ENCODE results near the gene PBOV1. TPM values are rescaled to one million over a fixed set of nuclear protein-coding genes. Genes with fewer than 3 reads are reported as not detected.

Gene PBOV1
- polyA plus RNA-seq, 6 donors from 2014 or later, result not detected

DNA sequence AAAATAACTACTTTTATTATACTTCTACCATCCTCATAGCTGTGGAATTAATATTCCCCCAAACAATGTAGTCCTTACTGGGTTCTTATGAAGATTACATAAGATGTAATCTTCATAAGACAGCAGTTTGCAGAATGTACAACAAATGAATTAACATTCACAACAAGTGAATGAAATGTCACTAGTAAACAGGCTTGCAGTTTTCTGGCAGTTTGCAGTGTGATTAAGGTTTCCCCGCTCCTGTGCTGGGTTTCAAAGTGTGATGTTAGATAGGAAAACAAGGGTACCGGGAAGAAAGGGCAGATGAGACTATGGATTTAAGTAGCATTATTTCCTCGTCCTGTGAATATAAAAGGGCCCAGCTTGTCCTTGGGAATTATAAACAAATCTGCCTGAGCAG is 34.1 kb downstream of the PBOV1 start:
- no peak for ATAC-seq (ENCODE audit: low read depth in 2 of 2)
- peaks cover 33 to 52% (median 42%) of the 10 kb centered on the region in 3 donors for H3K27me3 Mint-ChIP-seq

DNA sequence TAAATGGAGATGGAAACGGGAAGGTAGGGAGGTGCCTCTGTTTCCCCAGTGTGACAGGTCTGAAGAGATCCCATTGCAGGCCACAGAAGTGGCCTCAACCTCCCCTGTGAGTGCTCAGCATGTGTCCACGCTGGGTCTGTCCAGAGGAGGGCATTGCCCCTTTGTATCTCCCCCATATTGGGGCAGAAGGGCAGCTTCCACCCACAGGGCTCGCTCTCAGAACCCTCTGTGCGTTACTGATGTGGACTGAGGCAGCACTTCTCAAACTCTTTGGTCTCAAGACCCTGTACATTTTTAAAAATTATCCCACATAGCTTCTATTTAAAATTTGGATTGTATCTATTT is 34.5 kb downstream of the PBOV1 start:
- peaks cover 33 to 48% (median 38%) of the 10 kb centered on the region in 3 donors for H3K27me3 Mint-ChIP-seq
- ATAC-seq (ENCODE audit: low read depth in 2 of 2), result no peak

More for the DNA sequence above, 34.1 kb downstream of the PBOV1 start:
- Mint-ChIP-seq H3K4me3 (no peak overlapping the region), H3K9me3 (peaks cover 0 to 7% (median 4%) of the 10 kb centered on the region in 7 donors), H3K4me1 (no peaks in the 10 kb centered on the region), H3K27ac (no peak overlapping the region), H3K36me3 (no peaks in the 10 kb centered on the region)
- DNase-seq, result no peak

DNA sequence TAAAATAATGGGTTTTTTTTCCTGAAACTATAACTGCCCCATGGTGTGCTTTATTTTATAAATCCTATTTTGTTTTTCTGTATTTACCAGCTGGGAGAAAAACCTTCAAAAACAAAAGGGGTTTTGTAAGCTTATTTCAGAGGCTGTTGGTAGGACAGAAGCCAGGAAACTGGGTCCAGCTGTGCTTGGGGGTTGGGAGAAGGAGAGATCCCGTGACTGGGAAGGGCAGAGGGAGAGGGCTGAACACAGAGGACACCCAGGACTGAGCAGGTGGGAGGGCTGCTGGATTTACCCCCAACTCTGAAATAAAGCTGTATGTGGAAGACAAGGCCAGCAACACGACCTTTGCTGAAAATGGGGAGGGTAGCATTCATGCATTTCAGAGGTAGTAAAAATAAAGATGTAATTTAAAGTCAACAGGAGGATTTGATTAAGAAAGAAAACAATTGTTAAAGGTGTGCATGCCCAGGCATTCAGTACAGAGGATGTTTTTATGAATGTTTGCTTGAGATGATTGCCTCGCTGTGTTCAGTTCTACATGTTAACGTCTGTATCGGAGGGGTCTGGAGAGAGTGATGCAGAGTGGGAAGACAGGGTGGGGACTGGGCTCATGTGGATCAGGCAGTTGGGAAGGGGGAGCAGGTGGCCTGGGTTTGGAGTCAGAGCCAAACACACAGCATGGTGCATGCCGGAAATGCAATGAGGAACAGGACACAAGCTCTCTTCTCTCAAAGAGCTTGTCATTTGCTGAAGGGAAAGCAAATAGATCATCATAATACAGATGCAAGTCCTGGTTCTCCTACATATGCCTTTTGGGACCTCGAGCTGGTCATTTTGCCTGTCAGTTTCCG is 35.1 kb downstream of the PBOV1 start:
- Mint-ChIP-seq H3K27ac (no peak overlapping the region), H3K36me3 (peaks cover 0 to 6% of the 10 kb centered on the region in 2 donors), H3K4me3 (no peak overlapping the region), H3K9me3 (peaks cover 4 to 15% (median 14%) of the 10 kb centered on the region in 7 donors), H3K4me1 (no peaks in the 10 kb centered on the region), H3K27me3 (peaks cover 27 to 42% (median 32%) of the 10 kb centered on the region in 3 donors)
- DNase-seq, result no peak
- ATAC-seq (ENCODE audit: low read depth in 2 of 2), result no peak

More for the DNA sequence above, 34.5 kb downstream of the PBOV1 start:
- Mint-ChIP-seq H3K4me3 (no peak overlapping the region), H3K4me1 (no peaks in the 10 kb centered on the region), H3K27ac (no peak overlapping the region), H3K9me3 (peaks cover 0 to 9% (median 8%) of the 10 kb centered on the region in 7 donors), H3K36me3 (no peaks in the 10 kb centered on the region)
- no peak for DNase-seq

DNA sequence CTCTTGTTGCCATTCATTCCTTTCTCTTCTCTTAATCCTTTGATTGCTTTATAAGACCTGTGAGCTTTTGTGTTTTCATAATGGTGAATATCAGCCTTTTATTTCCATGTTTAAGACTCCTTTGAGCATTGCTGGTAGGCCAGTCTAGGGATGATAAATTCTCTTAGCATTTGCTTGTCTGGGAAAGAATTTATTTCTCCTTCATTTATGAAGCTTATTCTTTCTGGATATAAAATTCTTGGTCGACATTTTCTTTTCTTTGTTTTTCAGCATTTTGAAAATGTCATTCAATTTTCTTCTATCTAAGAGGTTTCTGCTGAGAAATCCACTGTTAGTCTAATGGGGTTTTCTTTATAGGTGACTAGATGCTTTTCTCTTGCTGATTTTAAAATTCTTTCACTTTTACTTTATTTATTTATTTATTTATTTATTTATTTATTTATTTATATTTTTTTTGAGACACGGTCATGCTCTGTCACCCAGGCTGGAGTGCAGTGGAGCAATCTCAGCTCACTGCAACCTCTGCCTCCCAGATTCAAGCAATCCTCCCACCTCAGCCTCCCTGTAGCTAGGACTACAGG is 41.5 kb downstream of the PBOV1 start:
- Mint-ChIP-seq H3K27ac (no peak overlapping the region), H3K4me1 (no peaks in the 10 kb centered on the region), H3K27me3 (peaks cover 8 to 27% (median 22%) of the 10 kb centered on the region in 3 donors), H3K9me3 (peaks cover 11 to 48% (median 27%) of the 10 kb centered on the region in 7 donors), H3K4me3 (no peak overlapping the region), H3K36me3 (peaks cover 0 to 17% of the 10 kb centered on the region in 2 donors)
- ATAC-seq (ENCODE audit: low read depth in 2 of 2) (no peak), DNase-seq (no peak)

DNA sequence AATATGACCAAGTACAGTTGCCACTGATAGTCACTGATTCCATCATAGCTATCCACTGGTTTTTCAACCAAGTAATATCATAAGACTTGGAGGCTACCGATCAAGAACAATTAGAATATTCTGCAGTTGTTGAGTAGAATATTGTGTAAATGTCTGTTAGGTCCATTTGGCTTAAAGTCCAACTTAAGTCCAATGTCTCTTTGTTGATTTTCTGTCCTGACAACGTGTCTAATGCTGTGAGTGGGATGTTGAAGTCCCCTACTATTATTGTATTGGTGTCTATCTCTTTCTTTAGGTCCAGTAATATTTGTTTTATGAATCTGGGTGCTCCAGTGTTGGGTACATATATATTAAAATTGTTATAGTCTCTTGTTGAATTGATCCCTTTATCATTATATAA is 42.7 kb downstream of the PBOV1 start:
- Mint-ChIP-seq H3K27me3 (peaks cover 8 to 27% (median 26%) of the 10 kb centered on the region in 3 donors), H3K9me3 (peaks cover 11 to 48% (median 27%) of the 10 kb centered on the region in 7 donors), H3K36me3 (peaks cover 0 to 17% of the 10 kb centered on the region in 2 donors), H3K4me3 (no peak overlapping the region), H3K27ac (no peak overlapping the region), H3K4me1 (no peaks in the 10 kb centered on the region)
- ATAC-seq (ENCODE audit: low read depth in 2 of 2) (no peak), DNase-seq (no peak)

Other genes with a start within 250 kb of the PBOV1 start
- under 1 TPM in 3 of 6 donors, not detected in 3; 0.08 to 0.27 (median 0.13) TPM for gene PERP, start 111.1 kb downstream of the PBOV1 start, polyA plus RNA-seq (ENCODE audit: low read depth in 6 of 6)
- gene ARFGEF3, start 56.6 kb downstream of the PBOV1 start, polyA plus RNA-seq (ENCODE audit: low read depth in 6 of 6), result not detected
- gene SMIM28, start 159.4 kb upstream of the PBOV1 start, polyA plus RNA-seq (ENCODE audit: low read depth in 6 of 6), result not detected
- 10 to 100 TPM; 33.4 to 50.3 (median 42.2) TPM for gene HEBP2, start 185.7 kb upstream of the PBOV1 start, polyA plus RNA-seq (ENCODE audit: low read depth in 6 of 6)